CD4-positive, alpha-beta T cell (primary cell): ENCODE data around the gene ARGLU1. TPM values are rescaled to one million over a fixed set of nuclear protein-coding genes. Genes with fewer than 3 reads are reported as not detected.

Experiments used
- ATAC-seq: fragments of 200-7000 bp; cut with Tn5 transposase; one replicate; pipeline ENCODE4 v1.10.0; 2022; ENCODE audit warnings: mild to moderate bottlenecking; ENCODE audit not compliant: poor library complexity
- CTCF ChIA-PET: fragments of 350-600 bp; sonication (Branson Sonifier 250); formaldehyde crosslinking; loops from one replicate; lab custom pipeline; 2021; ENCODE audit warnings: antibody characterized with exemption, inconsistent platforms; lab: Charles Lee
- POLR2A ChIA-PET: fragments of 350-600 bp; sonication (Branson Sonifier 250); formaldehyde crosslinking; loops from one replicate; lab custom pipeline; 2021; ENCODE audit warnings: antibody characterized with exemption, inconsistent platforms; lab: Charles Lee
- DNase-seq, 14 experiments: peaks; one replicate each; pipeline ENCODE4 v3.0.0-alpha.2; 2013 to 2020; ENCODE audit warnings: mixed read lengths in 2 of 14
- H3K27ac ChIP-seq, 2 donors: one replicate each; pipeline versions ENCODE4 v1.5.1 to v1.7.0; 2013; ENCODE audit warnings: low read length in 2 of 2, low read depth in 1 of 2, mild to moderate bottlenecking in 1 of 2
- H3K27me3 ChIP-seq, 2 experiments: 1 replicate in 1 of 2; 2 replicates in 1 of 2; pipeline versions ENCODE4 v1.6.1 to v1.7.0; 2013; ENCODE audit warnings: low read length in 2 of 2, control low read depth in 1 of 2, mild to moderate bottlenecking in 1 of 2, moderate library complexity in 1 of 2; ENCODE audit not compliant: insufficient read depth in 2 of 2, control insufficient read depth in 1 of 2
- H3K36me3 ChIP-seq: one replicate; pipeline ENCODE4 v1.6.1; 2013; ENCODE audit warnings: low read length, control low read depth; ENCODE audit not compliant: insufficient read depth
- H3K4me1 ChIP-seq: one replicate; pipeline ENCODE4 v1.6.1; 2013; ENCODE audit warnings: low read length, control low read depth; ENCODE audit not compliant: insufficient read depth
- H3K4me3 ChIP-seq: one replicate; pipeline ENCODE4 v1.5.1; 2013; ENCODE audit warnings: mild to moderate bottlenecking, low read length, moderate library complexity
- H3K9me3 ChIP-seq, 2 experiments: 1 replicate in 1 of 2; 2 replicates in 1 of 2; pipeline versions ENCODE4 v1.6.1 to v1.7.0; 2013; ENCODE audit warnings: low read length in 2 of 2, mild to moderate bottlenecking in 2 of 2, control low read depth in 1 of 2, moderate library complexity in 1 of 2; ENCODE audit not compliant: control insufficient read depth in 1 of 2, insufficient read depth in 1 of 2
- H3K27ac Mint-ChIP-seq: one replicate; pipeline ENCODE4 v1.8.0; 2020; ENCODE audit warnings: mixed read lengths
- H3K27me3 Mint-ChIP-seq: one replicate; pipeline ENCODE4 v1.8.0; 2021; ENCODE audit warnings: mixed read lengths
- H3K36me3 Mint-ChIP-seq: one replicate; pipeline ENCODE4 v1.8.0; 2021; ENCODE audit warnings: low read depth, mixed read lengths
- H3K4me1 Mint-ChIP-seq: one replicate; pipeline ENCODE4 v1.8.0; 2021; ENCODE audit warnings: low read depth, mixed read lengths
- H3K4me3 Mint-ChIP-seq: one replicate; pipeline ENCODE4 v1.8.0; 2020; ENCODE audit warnings: mild to moderate bottlenecking, mixed read lengths
- H3K9me3 Mint-ChIP-seq: one replicate; pipeline ENCODE4 v1.8.0; 2020; ENCODE audit warnings: mixed read lengths
- CTCF ChIP-seq: fragments of 200-600 bp; IDR thresholded peaks from one replicate; pipeline ENCODE4 v1.8.0; 2022; ENCODE audit warnings: antibody characterized with exemption, mild to moderate bottlenecking
- intact Hi-C, 2 experiments: fragments of 100-400 bp; cut with DNase I in 1 of 2; cut with micrococcal nuclease in 1 of 2; formaldehyde crosslinking; loops; one replicate each; pipeline versions ENCODE4 v1.15.1 to v1.9.0; 2023 to 2025; cut with DNase I, micrococcal nuclease
- total RNA-seq, 174 experiments: library from RNA in 2 of 174; stranded (reverse) in 2 of 174; gene quantifications; one replicate each; pipeline ENCODE4 v1.2.3 and lab custom pipeline; 2021 to 2026

ARGLU1 gene
- total RNA-seq, 2 experiments from 2014 or later: 146 to 152 TPM

GRCh38 chr13:106523576-106523975 lies 44.4 kb downstream of the ARGLU1 start:
- CTCF ChIA-PET: interaction anchor here (1.6 kb wide), 1 partner anchor 13 kb away, joined by 3 read pairs; no protein-coding TSS in a partner anchor
- DNase-seq: no peak
- no peak for TF ChIP-seq CTCF
- no peak overlapping the region for H3K27ac ChIP-seq
- Mint-ChIP-seq H3K36me3 (no peaks in the 10 kb centered on the region), H3K4me3 (no peak overlapping the region), H3K4me1 (no peaks in the 10 kb centered on the region), H3K27ac (no peak overlapping the region), H3K27me3 (peaks cover 73% of the 10 kb centered on the region), H3K9me3 (no peaks in the 10 kb centered on the region)
- POLR2A ChIA-PET: no interaction called here
- no peaks in the 10 kb centered on the region for H3K4me1 ChIP-seq
- no peak for ATAC-seq
- peaks cover 5 to 12% of the 10 kb centered on the region in 2 experiments for H3K27me3 ChIP-seq
- H3K9me3 ChIP-seq: no peaks in the 10 kb centered on the region
- no peaks in the 10 kb centered on the region for H3K36me3 ChIP-seq
- no peak overlapping the region for H3K4me3 ChIP-seq
- intact Hi-C loops: no loop called here

GRCh38 chr13:106522898-106523525 lies 44.9 kb downstream of the ARGLU1 start:
- Histone ChIP-seq H3K4me1 (no peaks in the 10 kb centered on the region), H3K27ac (no peak overlapping the region), H3K9me3 (no peaks in the 10 kb centered on the region), H3K27me3 (peaks cover 3 to 8% of the 10 kb centered on the region in 2 experiments), H3K36me3 (no peaks in the 10 kb centered on the region), H3K4me3 (no peak overlapping the region)
- DNase-seq: no peak
- intact Hi-C loops: no loop called here
- Mint-ChIP-seq H3K9me3 (no peaks in the 10 kb centered on the region), H3K4me1 (no peaks in the 10 kb centered on the region), H3K27ac (no peak overlapping the region), H3K36me3 (no peaks in the 10 kb centered on the region), H3K4me3 (no peak overlapping the region), H3K27me3 (peaks cover 67% of the 10 kb centered on the region)
- no peak for TF ChIP-seq CTCF
- CTCF ChIA-PET: interaction anchor here (1.6 kb wide), 1 partner anchor 14 kb away, joined by 3 read pairs; no protein-coding TSS in a partner anchor
- POLR2A ChIA-PET: no interaction called here
- ATAC-seq: no peak

GRCh38 chr13:106522112-106522705 lies 45.7 kb downstream of the ARGLU1 start:
- H3K4me1 Mint-ChIP-seq: no peaks in the 10 kb centered on the region
- ChIA-PET CTCF (interaction anchor here (1.6 kb wide), 1 partner anchor 15 kb away, joined by 3 read pairs; no protein-coding TSS in a partner anchor), POLR2A (no interaction called here)
- H3K4me1 ChIP-seq: no peaks in the 10 kb centered on the region
- H3K27ac ChIP-seq: no peak overlapping the region
- H3K36me3 ChIP-seq: no peaks in the 10 kb centered on the region
- no peaks in the 10 kb centered on the region for H3K9me3 ChIP-seq
- no peak overlapping the region for H3K27ac Mint-ChIP-seq
- no peak overlapping the region for H3K4me3 ChIP-seq
- DNase-seq: no peak
- H3K4me3 Mint-ChIP-seq: no peak overlapping the region
- no peak for ATAC-seq
- H3K36me3 Mint-ChIP-seq: no peaks in the 10 kb centered on the region
- no peak for TF ChIP-seq CTCF
- H3K27me3 ChIP-seq: peaks cover 0 to 8% of the 10 kb centered on the region in 2 experiments
- no peaks in the 10 kb centered on the region for H3K9me3 Mint-ChIP-seq
- peaks cover 65% of the 10 kb centered on the region for H3K27me3 Mint-ChIP-seq
- intact Hi-C loops: no loop called here
